Stimulated activated CD8-positive, alpha-beta memory T cell treated with anti-CD3 and anti-CD28 coated beads, Interleukin-12 subunit alpha, Interleukin-12 subunit beta, amount 100 ng/mL, for 4 hours (primary cell): ENCODE data around the gene EHD3.

Experiments used
- DNase-seq: peaks from one replicate; pipeline ENCODE4 v3.0.0-alpha.2; 2020; ENCODE audit warnings: low read depth

Gene EHD3

DNA sequence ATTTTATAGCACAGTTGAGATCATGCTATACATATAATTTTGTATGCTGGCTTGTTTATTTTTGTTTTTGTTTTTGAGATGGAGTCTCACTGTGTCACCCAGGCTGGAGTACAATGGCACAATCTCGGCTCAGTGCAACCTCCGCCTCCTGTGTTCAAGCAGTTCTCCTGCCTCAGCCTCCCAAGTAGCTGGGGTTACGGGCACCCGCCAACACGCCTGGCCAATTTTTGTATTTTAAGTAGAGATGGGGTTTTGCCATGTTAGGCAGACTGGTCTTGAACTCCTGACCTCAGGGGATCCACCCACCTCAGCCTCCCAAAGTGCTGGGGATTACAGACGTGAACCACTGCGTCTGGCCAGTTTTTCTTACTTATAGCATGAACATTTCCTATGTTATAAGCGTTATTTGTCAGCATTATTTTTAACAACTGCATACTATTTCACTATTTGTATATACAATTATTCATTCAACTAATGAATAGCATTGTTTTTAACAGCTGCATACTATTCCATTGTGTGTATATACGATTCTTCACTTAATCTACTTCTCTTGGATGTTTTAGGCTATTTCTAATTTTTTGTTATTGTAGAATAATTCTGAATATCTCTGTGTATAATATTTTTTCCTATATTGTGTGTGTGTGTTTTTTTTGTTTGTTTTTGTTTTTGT lies 3.5 kb downstream of the EHD3 start:
- DNase-seq: no peak

- no peak for DNase-seq
These were observed 4.4 kb downstream of the EHD3 start for GRCh38 chr2:31238126-31238905.

GRCh38 chr2:31238906-31239592 lies 5.1 kb downstream of the EHD3 start:
- no peak for DNase-seq

- DNase-seq: no peak
These were observed 5.7 kb downstream of the EHD3 start for GRCh38 chr2:31239593-31240177.

- DNase-seq: no peak
These were observed 6.7 kb downstream of the EHD3 start for GRCh38 chr2:31240381-31241365.

- no peak for DNase-seq
These were observed 7.8 kb downstream of the EHD3 start for GRCh38 chr2:31241625-31242270.

GRCh38 chr2:31243053-31243452 lies 9.1 kb downstream of the EHD3 start:
- no peak for DNase-seq

GRCh38 chr2:31244101-31244500 lies 10.1 kb downstream of the EHD3 start:
- DNase-seq: no peak

- no peak for DNase-seq
These were observed 12.4 kb downstream of the EHD3 start for GRCh38 chr2:31246184-31246852.

- DNase-seq: no peak
These were observed 13.8 kb downstream of the EHD3 start for GRCh38 chr2:31247711-31248110.

GRCh38 chr2:31248139-31248538 lies 14.2 kb downstream of the EHD3 start:
- DNase-seq: no peak

- no peak for DNase-seq
These were observed 15.2 kb downstream of the EHD3 start for GRCh38 chr2:31249009-31249690.

DNA sequence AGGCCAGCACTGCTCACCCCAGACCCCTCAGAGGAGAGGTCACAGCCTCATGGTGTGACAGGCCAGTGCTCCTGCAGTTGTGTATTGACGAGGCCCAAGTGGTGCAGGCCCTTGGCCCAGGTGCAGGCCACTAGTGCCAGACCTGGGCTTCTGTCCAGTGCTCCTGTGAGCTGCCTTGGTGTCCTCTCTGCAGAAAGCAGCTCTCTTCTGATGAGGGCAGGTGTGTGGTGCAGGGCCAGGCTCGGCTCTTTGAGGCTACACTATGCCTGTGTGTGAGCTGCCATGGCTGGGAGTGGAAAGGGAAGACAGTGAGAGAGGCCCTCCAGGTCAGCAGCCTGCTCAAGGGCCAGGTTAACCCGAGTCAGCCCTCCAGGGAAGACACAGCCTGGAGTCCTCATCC lies 17.1 kb downstream of the EHD3 start:
- no peak for DNase-seq

DNA sequence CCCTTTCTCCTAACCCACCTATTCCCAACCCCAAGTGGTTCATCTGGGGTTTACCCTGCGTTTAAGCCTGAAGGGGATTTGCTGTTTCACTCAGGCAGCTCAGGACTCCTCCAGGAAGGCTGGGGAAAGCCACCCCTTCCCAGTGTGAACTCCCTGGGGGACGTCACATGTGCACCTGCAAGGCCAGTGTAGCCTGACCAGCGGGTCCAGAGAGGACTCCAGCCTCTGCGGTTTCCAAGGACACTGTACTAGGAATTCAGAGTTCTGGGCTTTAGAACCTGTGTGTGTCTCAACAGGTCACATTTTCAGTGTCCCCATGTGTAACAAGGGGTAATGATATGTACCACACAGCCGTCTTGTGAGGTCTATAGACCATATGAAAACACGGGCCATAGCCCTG lies 17.9 kb downstream of the EHD3 start:
- DNase-seq: no peak

GRCh38 chr2:31253356-31254131 lies 19.6 kb downstream of the EHD3 start:
- no peak for DNase-seq

- no peak for DNase-seq
These were observed 20.6 kb downstream of the EHD3 start for GRCh38 chr2:31254237-31255203.

DNA sequence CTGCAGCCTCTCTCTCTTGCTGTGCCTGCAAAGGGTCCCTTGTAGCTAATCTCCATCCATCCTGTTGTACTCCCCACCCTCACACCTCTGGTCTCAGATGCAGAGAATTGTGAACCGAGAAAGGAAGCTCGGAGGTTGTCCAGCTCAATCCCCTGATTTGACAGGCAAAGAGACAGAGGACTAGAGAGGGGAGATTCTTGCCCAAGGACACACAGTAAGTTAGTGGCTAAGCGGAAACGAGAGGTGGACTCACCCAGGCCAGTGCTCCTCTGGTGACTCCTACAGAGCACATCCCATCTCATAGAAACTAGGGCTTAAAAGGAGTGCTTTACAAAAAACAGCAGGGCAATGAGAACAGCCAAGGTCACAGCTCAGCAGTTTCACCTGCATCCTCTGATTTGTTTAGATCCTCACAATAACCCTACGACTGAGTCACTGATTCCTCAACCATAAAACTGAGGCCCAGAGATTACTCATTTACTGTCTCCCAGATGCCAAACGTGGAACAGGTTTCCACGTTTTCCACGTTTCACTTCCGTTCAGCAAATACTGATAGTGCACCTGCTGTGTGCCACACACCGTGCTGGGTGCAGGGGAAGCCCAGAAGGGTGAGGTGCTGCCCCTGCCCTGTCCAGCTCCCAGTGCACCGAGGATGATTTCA lies 22.1 kb downstream of the EHD3 start:
- no peak for DNase-seq
